Left cardiac atrium (tissue), 4 donors: ENCODE results near the gene IFIT1B. TPM values are rescaled to one million over a fixed set of nuclear protein-coding genes. Genes with fewer than 3 reads are reported as not detected.
A peak's percentile ranks its signal among the peaks of the same experiment; 100 is the strongest.
"Not testable (repeated sequence)": the region's sequence is repeated elsewhere in the genome, so short reads cannot be mapped to it uniquely, and the experiment has no call there.

ENCODE experiments used
- ATAC-seq, 2 donors: fragments of 200-7000 bp; cut with Tn5 transposase; one replicate each; pipeline ENCODE4 v1.9.1; 2020; ENCODE audit warnings: mild to moderate bottlenecking in 2 of 2, moderate library complexity in 2 of 2
- DNase-seq: peaks from one replicate; pipeline ENCODE4 v3.0.0-alpha.2; 2020
- intact Hi-C, 2 donors: fragments of 100-400 bp; cut with DNase I; formaldehyde crosslinking; loops; one replicate each; pipeline versions ENCODE4 v1.14.1 to v1.15.1; 2022 to 2023
- total RNA-seq, 2 donors: library from RNA; stranded (reverse); fragmentation: NEBNext Ultra II Directional; extraction: Animal tissue kit (Norgen Biotek cat#: 25700); gene quantifications; one replicate each; pipeline ENCODE4 v1.2.1, GENCODE V29; 2021
- donor health status: DM: no; HTN: yes; CAD: no.
- donor health status: DM: no; HTN: yes; CAD: no; lungs with severe emphysema.
- donor health status: DM: yes; HTN: yes; CAD: no.
- donor health status: Dilated cardiomyopathy.

Gene IFIT1B
- total RNA-seq, 2 donors from 2014 or later: not detected

DNA sequence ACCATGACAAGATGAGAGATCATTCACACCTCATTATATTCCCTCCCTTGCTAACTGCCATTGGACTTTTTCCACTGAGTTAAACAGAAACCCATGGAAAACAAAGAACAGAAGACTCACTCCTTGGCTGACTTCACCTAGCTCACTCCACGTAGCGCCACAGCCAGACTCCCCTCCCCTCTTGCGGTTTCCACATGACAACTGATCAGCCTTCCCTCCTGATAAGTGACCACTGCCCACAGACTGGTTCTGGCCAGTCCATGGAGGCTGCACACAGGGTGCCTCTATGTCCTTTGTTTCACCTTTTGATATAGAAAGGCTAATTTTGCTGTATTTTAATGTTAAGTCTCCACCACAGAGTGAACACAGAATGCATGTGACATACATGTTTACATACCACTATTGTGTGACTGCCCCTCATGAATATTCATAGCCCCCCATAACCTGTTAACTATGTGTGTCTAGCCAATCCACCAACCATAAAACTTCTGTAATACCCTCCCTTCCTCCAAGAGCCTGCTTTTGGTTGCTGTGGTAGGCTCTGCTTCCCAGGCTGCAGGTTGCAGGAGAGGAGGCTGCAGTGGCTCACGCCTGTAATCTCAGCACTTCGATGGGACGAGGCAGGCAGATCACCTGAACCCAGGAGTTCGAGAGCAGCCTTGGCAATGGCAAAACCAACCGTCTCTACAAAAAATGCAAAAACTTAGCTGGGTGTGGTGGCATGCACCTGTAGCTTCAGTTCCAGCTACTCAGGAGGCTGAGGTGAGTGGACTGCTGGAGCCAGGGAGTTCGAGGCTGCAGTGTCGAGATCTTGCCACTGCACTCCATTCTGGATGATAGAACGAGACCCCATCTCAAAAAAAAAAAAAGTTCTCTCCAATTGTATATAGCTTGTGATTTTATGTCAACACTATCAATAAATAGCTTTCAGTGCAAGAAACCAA, 26.5 kb downstream of the IFIT1B start:
- ATAC-seq (no peak), DNase-seq (no peak)
- intact Hi-C loops: no loop called here

DNA sequence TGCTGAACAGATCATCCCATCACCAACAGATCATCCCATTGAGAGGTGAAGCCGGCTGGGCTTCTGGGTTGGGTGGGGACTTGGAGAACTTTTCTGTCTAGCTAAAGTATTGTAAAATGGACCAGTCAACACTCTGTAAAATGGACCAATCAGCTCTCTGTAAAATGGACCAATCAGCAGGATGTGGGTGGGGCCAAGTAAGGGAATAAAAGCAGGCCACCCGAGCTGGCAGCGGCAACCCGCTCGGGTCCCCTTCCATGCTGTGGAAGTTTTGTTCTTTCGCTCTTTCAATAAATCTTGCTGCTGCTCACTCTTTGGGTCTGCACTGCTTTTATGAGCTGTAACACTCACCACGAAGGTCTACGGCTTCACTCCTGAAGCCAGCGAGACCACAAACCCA, 28.3 kb downstream of the IFIT1B start:
- DNase-seq, intact Hi-C loops, ATAC-seq: not testable (repeated sequence)

DNA sequence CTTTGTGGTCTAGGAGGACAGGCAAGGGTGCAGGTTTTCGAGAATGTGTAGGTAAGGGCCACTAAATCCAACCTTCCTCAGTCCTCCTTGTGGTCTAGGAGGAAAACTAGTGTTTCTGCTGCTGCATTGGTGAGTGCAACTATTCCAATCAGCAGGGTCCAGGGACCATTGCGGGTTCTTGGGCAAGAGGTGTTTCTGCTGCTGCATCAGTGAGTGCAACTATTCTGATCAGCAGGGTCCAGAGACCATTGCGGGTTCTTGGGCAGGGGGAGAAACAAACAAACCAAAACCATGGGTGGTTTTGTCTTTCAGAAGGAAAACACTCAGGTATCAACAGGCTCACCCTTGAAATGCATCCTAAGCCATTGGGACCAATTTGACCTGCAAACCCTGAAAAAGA, 29.9 kb downstream of the IFIT1B start:
- ATAC-seq, DNase-seq, intact Hi-C loops: not testable (repeated sequence)

DNA sequence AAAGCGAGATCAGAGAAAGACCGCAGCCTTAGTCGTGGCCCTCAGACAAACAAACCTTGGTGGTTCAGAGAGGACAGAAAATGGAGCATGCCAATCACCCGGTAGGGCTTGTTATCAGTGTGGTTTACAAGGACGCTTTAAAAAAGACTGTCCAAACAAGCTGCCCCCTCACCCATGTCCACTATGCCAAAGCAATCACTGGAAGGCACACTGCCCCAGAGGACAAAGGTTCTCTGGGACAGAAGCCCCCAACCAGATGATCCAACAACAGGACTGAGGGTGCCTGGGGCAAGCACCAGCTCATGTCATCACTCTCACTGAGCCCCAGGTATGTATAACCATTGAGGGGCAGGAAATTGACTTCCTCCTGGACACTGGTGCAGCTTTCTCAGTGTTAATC, 31.4 kb downstream of the IFIT1B start:
- intact Hi-C loops, ATAC-seq, DNase-seq: not testable (repeated sequence)

DNA sequence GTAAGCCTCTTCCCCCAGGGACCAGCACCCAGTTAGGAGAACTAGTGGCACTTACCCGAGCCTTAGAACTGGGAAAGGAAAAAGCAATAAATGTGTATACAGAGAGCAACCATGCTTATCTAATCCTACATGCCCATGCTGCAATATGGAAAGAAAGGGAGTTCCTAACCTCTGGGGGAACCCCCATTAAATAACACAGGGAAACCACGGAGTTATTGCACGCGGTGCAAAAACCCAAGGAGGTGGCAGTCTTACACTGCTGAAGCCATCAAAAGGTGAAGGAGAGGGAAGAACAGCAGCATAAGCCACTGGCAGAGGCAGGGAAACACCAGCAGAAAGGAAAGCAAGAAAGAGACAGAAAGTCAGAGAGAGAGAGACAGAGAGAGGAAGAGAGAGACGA, 32.7 kb downstream of the IFIT1B start:
- ATAC-seq, DNase-seq, intact Hi-C loops: not testable (repeated sequence)

DNA sequence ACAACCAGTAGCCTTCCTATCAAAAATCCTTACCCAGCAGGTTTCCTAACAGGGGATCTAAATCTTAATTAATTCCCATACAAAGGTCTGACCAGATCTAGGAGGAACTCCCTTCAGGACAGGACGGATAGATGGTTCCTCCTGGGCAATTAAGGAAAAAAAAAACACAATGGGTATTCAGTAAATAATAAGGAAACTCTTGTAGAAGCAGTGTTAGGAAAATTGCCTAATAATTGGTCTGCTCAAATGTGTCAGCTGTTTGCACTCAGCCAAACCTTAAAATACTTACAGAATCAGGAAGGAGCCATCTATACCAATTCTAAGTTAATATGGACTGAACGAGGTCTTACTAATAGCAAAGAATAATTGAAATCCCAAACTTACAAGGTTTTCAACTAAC, 33.3 kb downstream of the IFIT1B start:
- DNase-seq, ATAC-seq, intact Hi-C loops: not testable (repeated sequence)

DNA sequence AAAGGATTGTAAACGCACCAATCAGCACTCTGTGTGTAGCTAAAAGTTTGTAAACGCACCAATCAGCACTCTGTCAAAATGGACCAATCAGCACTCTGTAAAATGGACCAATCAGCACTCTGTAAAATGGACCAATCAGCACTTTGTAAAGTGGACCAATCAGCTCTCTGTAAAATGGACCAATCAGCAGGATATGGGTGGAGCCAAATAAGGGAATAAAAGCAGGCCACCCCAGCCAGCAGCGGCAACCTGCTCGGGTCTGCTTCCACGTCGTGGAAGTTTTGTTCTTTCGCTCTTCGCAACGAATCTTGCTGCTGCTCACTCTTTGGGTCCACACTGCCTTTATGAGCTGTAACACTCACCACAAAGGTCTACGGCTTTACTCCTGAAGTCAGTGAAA, 34.4 kb downstream of the IFIT1B start:
- DNase-seq, ATAC-seq, intact Hi-C loops: not testable (repeated sequence)

DNA sequence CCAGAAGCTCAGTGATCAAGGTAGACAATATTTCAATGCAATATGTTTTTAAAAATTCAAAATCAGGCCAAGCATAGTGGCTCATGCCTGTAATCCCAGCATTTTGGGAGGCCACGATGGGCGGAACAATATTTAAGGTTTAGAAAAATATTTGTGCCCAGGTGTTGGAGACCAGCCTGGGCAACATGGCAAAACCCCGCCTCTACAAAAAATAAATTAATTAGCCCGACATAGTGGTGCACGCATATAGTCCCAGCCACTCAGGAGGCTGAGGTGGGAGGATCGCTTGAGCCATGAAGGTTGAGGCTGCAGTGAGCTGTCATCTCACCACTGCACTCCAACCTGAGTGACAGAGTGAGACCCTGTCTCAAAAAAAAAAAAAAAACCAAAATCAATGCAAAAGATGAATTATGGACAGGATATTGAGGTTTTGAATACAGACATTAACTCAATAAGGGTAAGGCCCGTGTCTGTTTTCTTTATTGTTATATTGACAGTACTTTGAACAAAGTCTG, 35.6 kb downstream of the IFIT1B start:
- no peak for ATAC-seq
- intact Hi-C loops: no loop called here
- no peak for DNase-seq

DNA sequence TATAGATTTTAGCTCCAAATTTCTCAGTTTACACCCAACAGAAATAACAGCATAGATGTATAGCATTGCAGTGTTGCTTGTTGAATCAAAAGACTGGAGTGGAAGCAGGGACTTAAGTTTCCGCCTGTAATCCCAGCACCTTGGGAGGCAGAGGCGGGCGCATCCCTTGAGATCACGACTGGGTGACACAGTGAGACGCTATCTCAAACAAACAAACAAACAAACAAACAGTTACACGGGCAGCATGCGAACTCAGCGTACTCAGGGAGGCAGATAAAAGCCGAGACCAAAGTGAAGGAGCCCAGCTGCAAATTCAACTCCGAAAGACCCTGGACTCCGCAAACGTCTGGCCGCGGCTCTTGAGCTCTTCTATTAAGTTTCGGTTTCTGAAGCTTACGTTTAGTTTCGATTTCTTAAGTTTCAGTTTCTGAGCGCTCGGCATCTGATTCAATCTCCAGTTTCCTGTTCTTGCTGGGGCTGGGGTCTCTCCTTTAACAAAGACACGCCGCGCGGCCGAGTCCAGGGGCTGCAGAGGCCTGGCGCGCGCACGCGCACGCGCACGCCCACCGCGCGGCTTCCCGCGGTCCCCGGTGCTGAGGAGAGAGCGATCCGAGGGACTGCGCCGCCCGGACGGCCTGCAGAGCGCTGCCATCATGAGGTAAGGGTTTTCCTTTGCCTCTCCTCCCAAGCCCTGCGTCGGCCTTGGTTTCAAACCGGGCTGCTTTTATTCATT, 36.5 kb downstream of the IFIT1B start, which contains the start of gene IFIT5:
TSS of gene IFIT5 (plus strand) at position 423 of the 733 bp plus-strand sequence. CDS start at position 654, 231 bp downstream.
- intact Hi-C loops: no loop called here
- peak; percentile 79 for DNase-seq
- ATAC-seq: peak; percentile 95 to 96

DNA sequence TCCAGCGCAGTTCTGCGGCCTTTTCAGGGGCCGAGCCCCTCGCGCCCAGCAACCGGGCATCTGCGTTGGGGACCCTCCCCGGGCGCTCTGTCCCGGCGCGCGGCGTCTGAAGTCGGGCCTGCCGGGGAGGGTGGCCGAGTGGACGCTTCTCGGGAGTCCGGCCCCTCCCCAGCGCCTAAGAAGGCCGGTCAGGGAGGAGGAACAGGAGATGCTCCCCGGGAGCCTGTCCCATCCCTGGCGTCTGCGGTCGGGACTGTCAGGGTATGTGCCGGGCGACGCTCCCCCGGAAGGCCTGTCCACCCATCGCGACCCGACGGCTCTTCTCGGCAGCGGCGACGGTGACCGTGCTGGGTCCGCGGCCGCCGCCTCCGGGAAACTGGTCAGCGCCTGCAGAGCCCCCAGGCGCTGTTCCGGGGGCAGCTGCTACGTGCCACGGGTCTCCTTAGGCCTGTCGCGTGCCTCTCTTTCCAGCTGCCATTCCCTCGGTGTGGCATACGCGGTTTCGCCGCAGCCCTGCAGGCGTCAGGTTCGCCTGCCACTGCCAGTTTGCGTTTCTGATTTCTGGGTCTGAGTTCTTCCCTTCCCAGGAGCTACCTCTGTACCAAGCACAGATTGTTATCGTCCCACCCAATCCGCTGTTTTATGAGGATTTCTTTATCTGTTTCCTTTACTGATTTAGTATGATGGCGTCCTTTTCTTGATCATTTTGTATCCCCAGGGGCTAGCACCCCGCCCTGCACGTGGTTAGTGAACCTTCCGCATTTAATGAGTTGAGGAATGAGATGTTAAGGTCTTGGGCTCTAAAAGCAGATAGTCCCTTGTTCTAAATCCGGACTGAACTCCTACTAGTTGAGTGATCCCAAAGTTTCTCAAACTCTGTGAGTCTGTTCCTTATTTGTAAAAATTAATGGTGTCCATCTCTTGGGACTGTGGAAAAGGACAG, 37.3 kb downstream of the IFIT1B start:
- ATAC-seq (peak; percentile 74 to 87), DNase-seq (peak; percentile 63)
- intact Hi-C loops: no loop called here

DNA sequence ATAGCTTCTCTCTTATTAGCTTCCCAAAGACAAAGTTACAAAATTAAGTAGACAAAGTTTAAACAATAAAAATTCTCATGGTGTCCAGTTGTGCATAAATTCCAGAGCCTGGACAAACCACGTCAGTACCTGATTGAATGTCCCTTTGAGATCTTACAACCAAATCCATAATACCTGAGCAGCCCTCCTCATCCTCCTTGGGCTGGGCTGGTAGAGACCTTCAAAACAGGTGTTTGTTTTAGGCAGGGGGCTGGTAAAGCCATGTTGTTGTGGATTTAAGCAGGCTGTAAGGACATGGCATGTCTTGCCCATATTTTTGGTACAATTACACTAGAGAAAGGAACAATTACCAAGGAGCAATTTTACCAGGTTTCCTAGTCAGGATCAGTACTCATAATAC, 38.6 kb downstream of the IFIT1B start:
- intact Hi-C loops: no loop called here
- no peak for ATAC-seq

DNA sequence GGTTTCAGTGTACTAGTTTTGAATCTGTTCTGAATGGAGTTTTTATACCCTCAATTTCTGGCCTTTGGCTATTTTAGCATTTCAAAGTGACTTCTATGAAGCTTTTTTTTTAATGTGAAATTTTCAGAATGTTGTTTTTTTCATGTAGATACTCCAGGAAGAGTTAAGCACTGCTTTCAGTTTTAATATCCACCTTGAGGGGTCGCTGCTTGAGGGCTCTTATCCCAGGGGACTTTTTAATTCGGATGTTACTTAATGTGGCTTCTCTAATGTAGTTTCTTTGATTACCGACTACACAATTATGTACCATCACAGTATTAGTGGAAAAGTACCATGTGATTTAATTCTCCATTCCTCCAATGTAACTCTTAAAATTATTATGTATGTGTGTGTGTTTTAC, 41.7 kb downstream of the IFIT1B start:
- DNase-seq (no peak), ATAC-seq (no peak)
- intact Hi-C loops: no loop called here

More for the DNA sequence above, 38.6 kb downstream of the IFIT1B start:
- DNase-seq: no peak

DNA sequence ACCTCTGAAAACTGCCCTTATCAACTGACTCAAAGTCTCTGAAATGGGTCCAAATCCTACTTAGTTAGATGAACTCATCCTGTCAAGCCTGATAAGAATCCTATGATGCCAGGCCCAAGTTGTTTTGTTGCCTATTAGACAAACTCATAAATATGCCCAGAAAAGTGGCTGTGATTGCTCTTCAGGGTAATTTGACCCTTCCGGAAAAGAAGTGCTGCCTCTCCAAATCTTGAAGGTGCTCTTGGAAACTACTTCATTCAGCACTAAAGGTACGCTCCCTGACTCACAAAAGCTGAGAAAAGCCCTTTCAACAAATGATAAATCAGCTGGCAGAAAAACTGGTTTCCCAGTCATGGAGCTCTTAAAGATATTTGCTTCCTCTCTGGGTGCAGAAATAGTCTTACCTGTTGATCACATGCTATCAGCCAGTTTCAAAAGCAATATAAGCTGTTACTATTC, 43.2 kb downstream of the IFIT1B start:
- intact Hi-C loops: loop anchor here in 1 of 2 donors (10.0 kb wide), 1 partner anchor 274 kb away; no protein-coding TSS in a partner anchor

DNA sequence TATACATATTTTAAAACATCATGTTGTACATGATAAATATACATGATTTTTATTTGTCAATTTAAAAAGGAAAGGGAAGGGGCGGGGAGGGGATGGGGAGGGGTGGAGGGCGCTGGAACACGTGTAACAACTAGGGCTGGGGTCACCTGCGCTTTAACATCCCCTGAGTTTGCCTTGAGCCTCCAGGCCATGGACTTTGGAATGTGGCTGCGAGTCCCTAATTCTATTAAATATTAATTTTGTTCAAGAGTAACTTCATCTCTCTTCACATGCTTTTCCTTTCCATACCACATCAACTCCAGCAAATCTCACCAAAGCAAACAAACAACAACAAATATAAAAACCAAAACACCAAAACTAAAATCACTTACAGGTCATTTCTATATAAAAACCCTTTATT, 47.1 kb downstream of the IFIT1B start:
- ATAC-seq: no peak
- intact Hi-C loops: loop anchor here (5.0 to 10.0 kb wide), 3 partner anchors 42 to 270 kb away; no protein-coding TSS in a partner anchor
- DNase-seq: no peak

More for the DNA sequence above, 43.2 kb downstream of the IFIT1B start:
- peak in 1 of 2 donors; percentile 57 for ATAC-seq
- DNase-seq: no peak

DNA sequence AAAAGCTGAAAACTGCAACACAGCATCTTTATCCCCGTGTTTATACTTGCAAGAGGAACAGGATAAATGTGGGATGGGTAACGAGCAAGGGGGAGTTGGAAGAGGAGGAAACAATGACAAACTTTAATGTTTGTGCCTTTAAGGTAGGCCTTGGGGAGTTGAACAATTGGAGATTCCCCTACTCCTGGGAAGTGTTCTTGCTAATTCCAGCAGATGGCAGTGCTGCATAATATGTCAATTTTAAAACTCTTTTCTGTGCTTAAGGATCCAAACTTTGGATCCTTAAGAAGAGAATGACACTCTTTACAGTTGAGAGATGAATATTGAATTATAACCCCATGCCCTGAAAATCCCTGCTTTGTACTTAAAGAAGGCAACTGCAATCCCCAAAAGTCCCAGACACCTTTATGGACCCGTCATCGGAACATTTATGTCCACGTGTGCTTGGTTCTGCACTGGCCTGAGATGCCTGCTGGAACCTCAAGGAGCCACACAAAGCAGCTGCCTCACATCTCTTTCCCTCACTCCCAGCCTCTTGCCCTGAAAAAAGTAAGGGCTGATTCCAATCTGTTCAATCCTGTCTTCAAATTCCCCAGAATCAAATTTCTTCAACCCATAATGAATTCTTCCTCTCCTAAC, 48.5 kb downstream of the IFIT1B start:
- DNase-seq (no peak), ATAC-seq (peak; percentile 71 to 75)
- intact Hi-C loops: loop anchor here (2.0 to 10.0 kb wide), 5 partner anchors 41 to 268 kb away; no protein-coding TSS in a partner anchor

DNA sequence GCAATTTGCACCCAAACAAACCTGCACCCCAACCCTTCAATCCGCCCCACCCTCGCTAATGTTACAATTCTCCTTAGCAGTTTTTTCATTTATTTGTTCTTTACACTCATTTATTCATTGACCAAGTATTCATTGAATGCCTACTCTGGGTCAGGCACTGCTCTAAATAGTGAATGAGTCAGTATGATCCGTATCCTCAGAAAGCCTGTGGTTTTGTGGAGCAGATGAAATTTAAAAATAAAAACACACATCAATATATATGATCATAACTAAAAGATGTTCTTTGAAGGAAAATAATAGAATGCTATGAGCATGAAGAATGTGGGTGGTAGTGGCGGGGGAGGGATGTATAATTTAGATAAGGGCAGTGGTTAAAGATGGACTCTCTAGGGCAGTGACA, 49.8 kb downstream of the IFIT1B start:
- ATAC-seq (peak in 1 of 2 donors; percentile 28), DNase-seq (no peak)
- intact Hi-C loops: loop anchor here (2.0 to 10.0 kb wide), 5 partner anchors 40 to 267 kb away; no protein-coding TSS in a partner anchor

DNA sequence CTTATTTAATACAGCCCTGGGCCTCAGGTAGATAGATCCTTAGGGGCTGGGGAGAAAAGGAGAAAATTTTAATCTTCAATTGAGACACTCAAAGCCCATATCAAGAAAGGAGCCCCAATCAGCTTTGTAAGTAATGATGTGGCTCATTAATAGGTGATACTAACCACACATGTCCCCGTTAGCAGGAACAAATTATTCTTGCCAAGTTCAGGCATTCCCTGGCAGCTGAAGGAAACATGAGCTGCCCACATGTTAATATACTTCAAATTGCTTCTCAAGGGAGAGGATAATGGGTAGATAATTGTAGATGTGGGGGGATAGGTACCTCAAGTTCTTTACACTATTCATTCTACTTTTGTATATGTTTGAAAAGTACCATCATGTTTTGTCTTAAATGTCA, 51.0 kb downstream of the IFIT1B start:
- intact Hi-C loops: loop anchor here (5.0 to 10.0 kb wide), 3 partner anchors 38 to 266 kb away; no protein-coding TSS in a partner anchor
- ATAC-seq (peak; percentile 52 to 75), DNase-seq (no peak)
